WTC11 (cell line): ENCODE results near the gene SPOCK2. TPM values are rescaled to one million over a fixed set of nuclear protein-coding genes. Genes with fewer than 3 reads are reported as not detected.

Source experiments
- ATAC-seq: fragments of 200-7000 bp; cut with Tn5 transposase; 2 replicates; pipeline ENCODE4 v1.10.0; 2021; ENCODE audit warnings: mild to moderate bottlenecking, moderate library complexity
- CTCF ChIA-PET: fragments of 300-600 bp; sonication (Branson Sonifier 250); formaldehyde crosslinking; loops from one replicate; lab custom pipeline; 2021; ENCODE audit warnings: antibody characterized with exemption; lab: Charles Lee
- POLR2A ChIA-PET: fragments of 350-600 bp; sonication (Branson Sonifier 250); formaldehyde crosslinking; loops from one replicate; lab custom pipeline; 2021; ENCODE audit warnings: antibody characterized with exemption; lab: Charles Lee
- DNase-seq: peaks from one replicate; pipeline ENCODE4 v3.0.0; 2021; ENCODE audit warnings: low spot score
- H3K27ac Mint-ChIP-seq: 2 replicates; pipeline ENCODE4 v1.8.0; 2021; ENCODE audit warnings: mixed read lengths
- H3K27me3 Mint-ChIP-seq: 2 replicates; pipeline ENCODE4 v1.8.0; 2021; ENCODE audit warnings: low read depth, mild to moderate bottlenecking, moderate library complexity, mixed read lengths
- H3K36me3 Mint-ChIP-seq: 2 replicates; pipeline ENCODE4 v1.8.0; 2021; ENCODE audit warnings: mixed read lengths
- H3K4me1 Mint-ChIP-seq: 2 replicates; pipeline ENCODE4 v1.8.0; 2022; ENCODE audit warnings: mixed read lengths
- H3K4me3 Mint-ChIP-seq: 2 replicates; pipeline ENCODE4 v1.8.0; 2021; ENCODE audit warnings: mild to moderate bottlenecking, moderate library complexity, mixed read lengths
- H3K9me3 Mint-ChIP-seq: 2 replicates; pipeline ENCODE4 v1.8.0; 2021; ENCODE audit warnings: mixed read lengths
- ELF4 ChIP-seq: sonication (generic); formaldehyde crosslinking; IDR thresholded peaks from 2 replicates; pipeline ENCODE4 v1.8.1; 2022; ENCODE audit warnings: low read depth, mild to moderate bottlenecking, moderate library complexity, missing genetic modification reagents
- ETV6 ChIP-seq: sonication (generic); formaldehyde crosslinking; IDR thresholded peaks from 2 replicates; pipeline ENCODE4 v1.8.1; 2022; ENCODE audit warnings: mild to moderate bottlenecking, missing genetic modification reagents
- JUN ChIP-seq: sonication (generic); formaldehyde crosslinking; IDR thresholded peaks from 2 replicates; pipeline ENCODE4 v1.8.0; 2023; ENCODE audit warnings: mild to moderate bottlenecking, missing genetic modification reagents
- NR1H2 ChIP-seq: sonication (generic); formaldehyde crosslinking; IDR thresholded peaks from 2 replicates; pipeline ENCODE4 v1.9.0; 2021; ENCODE audit warnings: mild to moderate bottlenecking, moderate library complexity, missing genetic modification reagents
- TCF7 ChIP-seq: sonication (generic); formaldehyde crosslinking; IDR thresholded peaks from 2 replicates; pipeline ENCODE4 v1.8.0; 2022; ENCODE audit warnings: mild to moderate bottlenecking, low read depth, missing genetic modification reagents, moderate library complexity
- total RNA-seq: library from RNA; stranded (reverse); gene quantifications from 3 replicates; pipeline ENCODE4 v1.2.3, GENCODE V29; 2021
- TF ChIP-seq, protein P1 (sequence below): sonication (generic); formaldehyde crosslinking; IDR thresholded peaks from 2 replicates; pipeline ENCODE4 v1.8.0; 2022; ENCODE audit warnings: mild to moderate bottlenecking, missing genetic modification reagents
- TF ChIP-seq, protein P2 (sequence below): fragments of 250-450 bp; sonication (Bioruptor Pico); conservative IDR thresholded peaks from 2 replicates; pipeline ENCODE4 v1.9.0; 2021; ENCODE audit warnings: mild to moderate bottlenecking
- TF ChIP-seq, protein P3 (sequence below): sonication (generic); formaldehyde crosslinking; IDR thresholded peaks from 2 replicates; pipeline ENCODE4 v1.8.1; 2023; ENCODE audit warnings: mild to moderate bottlenecking, missing genetic modification reagents
- TF ChIP-seq, protein P4 (sequence below): fragments of 250-450 bp; sonication (Bioruptor Pico); IDR thresholded peaks from 2 replicates; pipeline ENCODE4 v1.8.0; 2021; ENCODE audit warnings: mild to moderate bottlenecking
- TF ChIP-seq, protein P5 (sequence below): fragments of 200-600 bp; IDR thresholded peaks from 2 replicates; pipeline ENCODE4 v1.8.0; 2022; ENCODE audit warnings: antibody characterized with exemption
- TF ChIP-seq, protein P6 (sequence below): sonication (generic); formaldehyde crosslinking; IDR thresholded peaks from 2 replicates; pipeline ENCODE4 v1.8.0; 2023; ENCODE audit warnings: mild to moderate bottlenecking, missing genetic modification reagents
- TF ChIP-seq, protein P7 (sequence below): fragments of 250-450 bp; sonication (Bioruptor Pico); IDR thresholded peaks from 2 replicates; pipeline ENCODE4 v1.9.0; 2021; ENCODE audit warnings: mild to moderate bottlenecking

SPOCK2 gene
- total RNA-seq, 1 experiment from 2014 or later = 4.7 TPM

DNA sequence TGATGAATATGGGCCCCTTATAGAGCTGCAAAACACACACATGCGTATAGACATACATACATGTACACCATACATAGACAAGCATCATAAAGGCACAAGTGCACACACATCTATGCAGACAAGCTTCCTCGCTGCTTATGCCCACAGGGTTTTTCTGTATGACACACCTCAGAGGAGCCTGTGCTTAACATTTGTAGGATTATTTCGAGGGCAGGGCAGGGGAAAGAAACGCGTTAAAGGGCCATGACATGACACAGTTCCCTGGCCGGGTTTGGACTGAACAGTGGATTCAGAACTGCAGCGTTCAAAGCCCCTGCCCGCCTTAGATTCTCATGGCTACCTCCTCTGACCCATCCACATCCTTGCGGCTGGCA lies 79.3 kb downstream of the SPOCK2 start:
- CTCF ChIA-PET = interaction anchor here (1.7 kb wide), 1 partner anchor 40 kb away, joined by 7 read pairs; no protein-coding TSS in a partner anchor
- Mint-ChIP-seq H3K4me3 (no peak overlapping the region), H3K27ac (peak overlapping the region; percentile 63), H3K9me3 (no peaks in the 10 kb centered on the region), H3K36me3 (no peaks in the 10 kb centered on the region), H3K27me3 (no peaks in the 10 kb centered on the region), H3K4me1 (peaks cover 3% of the 10 kb centered on the region; the same call in 1 of the 2 replicates)
- no peak for ATAC-seq
- POLR2A ChIA-PET = no interaction called here
- TF ChIP-seq, protein P1, sequence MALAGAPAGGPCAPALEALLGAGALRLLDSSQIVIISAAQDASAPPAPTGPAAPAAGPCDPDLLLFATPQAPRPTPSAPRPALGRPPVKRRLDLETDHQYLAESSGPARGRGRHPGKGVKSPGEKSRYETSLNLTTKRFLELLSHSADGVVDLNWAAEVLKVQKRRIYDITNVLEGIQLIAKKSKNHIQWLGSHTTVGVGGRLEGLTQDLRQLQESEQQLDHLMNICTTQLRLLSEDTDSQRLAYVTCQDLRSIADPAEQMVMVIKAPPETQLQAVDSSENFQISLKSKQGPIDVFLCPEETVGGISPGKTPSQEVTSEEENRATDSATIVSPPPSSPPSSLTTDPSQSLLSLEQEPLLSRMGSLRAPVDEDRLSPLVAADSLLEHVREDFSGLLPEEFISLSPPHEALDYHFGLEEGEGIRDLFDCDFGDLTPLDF (CRISPR knock-in tag) = no peak
- TF ChIP-seq, protein P2, sequence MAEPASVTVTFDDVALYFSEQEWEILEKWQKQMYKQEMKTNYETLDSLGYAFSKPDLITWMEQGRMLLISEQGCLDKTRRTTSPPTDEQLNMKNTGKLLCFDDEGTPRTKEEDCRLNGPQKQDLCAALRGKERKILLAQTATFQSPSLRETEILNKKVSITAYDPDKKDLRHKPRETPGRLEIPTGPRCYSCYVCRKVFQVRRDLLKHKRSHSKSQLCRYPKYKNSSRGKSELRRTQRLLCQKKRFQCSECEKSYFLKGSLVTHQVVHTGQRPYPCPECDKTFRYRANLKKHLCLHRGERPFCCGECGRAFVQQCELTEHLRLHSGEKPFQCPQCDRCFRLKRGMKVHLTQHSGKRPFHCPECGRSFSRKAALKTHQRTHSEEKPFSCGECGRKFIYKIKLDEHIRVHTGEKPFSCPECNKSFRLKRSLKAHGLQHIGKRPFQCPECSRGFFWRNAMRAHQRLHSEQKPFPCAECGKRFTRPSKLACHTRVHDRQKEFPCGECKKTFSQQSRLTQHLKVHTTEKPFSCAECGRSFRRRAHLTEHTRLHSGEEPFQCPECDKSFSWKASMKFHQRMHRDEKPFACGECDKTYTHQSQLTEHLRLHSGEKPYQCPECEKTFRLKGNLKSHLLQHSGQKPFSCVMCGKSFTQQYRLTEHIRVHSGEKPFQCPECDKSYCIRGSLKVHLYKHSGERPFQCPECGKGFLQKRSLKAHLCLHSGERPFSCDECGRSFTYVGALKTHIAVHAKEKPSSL = no peak
- no peak for TF ChIP-seq ETV6 (CRISPR knock-in tag)
- TF ChIP-seq JUN (CRISPR knock-in tag) = no peak
- TF ChIP-seq, protein P3, sequence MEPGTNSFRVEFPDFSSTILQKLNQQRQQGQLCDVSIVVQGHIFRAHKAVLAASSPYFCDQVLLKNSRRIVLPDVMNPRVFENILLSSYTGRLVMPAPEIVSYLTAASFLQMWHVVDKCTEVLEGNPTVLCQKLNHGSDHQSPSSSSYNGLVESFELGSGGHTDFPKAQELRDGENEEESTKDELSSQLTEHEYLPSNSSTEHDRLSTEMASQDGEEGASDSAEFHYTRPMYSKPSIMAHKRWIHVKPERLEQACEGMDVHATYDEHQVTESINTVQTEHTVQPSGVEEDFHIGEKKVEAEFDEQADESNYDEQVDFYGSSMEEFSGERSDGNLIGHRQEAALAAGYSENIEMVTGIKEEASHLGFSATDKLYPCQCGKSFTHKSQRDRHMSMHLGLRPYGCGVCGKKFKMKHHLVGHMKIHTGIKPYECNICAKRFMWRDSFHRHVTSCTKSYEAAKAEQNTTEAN = no peak
- TF ChIP-seq, protein P4, sequence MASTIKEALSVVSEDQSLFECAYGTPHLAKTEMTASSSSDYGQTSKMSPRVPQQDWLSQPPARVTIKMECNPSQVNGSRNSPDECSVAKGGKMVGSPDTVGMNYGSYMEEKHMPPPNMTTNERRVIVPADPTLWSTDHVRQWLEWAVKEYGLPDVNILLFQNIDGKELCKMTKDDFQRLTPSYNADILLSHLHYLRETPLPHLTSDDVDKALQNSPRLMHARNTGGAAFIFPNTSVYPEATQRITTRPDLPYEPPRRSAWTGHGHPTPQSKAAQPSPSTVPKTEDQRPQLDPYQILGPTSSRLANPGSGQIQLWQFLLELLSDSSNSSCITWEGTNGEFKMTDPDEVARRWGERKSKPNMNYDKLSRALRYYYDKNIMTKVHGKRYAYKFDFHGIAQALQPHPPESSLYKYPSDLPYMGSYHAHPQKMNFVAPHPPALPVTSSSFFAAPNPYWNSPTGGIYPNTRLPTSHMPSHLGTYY (CRISPR knock-in tag) = no peak
- no peak for TF ChIP-seq TCF7 (CRISPR knock-in tag)
- TF ChIP-seq, protein P5, sequence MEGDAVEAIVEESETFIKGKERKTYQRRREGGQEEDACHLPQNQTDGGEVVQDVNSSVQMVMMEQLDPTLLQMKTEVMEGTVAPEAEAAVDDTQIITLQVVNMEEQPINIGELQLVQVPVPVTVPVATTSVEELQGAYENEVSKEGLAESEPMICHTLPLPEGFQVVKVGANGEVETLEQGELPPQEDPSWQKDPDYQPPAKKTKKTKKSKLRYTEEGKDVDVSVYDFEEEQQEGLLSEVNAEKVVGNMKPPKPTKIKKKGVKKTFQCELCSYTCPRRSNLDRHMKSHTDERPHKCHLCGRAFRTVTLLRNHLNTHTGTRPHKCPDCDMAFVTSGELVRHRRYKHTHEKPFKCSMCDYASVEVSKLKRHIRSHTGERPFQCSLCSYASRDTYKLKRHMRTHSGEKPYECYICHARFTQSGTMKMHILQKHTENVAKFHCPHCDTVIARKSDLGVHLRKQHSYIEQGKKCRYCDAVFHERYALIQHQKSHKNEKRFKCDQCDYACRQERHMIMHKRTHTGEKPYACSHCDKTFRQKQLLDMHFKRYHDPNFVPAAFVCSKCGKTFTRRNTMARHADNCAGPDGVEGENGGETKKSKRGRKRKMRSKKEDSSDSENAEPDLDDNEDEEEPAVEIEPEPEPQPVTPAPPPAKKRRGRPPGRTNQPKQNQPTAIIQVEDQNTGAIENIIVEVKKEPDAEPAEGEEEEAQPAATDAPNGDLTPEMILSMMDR = no peak
- TF ChIP-seq, protein P6, sequence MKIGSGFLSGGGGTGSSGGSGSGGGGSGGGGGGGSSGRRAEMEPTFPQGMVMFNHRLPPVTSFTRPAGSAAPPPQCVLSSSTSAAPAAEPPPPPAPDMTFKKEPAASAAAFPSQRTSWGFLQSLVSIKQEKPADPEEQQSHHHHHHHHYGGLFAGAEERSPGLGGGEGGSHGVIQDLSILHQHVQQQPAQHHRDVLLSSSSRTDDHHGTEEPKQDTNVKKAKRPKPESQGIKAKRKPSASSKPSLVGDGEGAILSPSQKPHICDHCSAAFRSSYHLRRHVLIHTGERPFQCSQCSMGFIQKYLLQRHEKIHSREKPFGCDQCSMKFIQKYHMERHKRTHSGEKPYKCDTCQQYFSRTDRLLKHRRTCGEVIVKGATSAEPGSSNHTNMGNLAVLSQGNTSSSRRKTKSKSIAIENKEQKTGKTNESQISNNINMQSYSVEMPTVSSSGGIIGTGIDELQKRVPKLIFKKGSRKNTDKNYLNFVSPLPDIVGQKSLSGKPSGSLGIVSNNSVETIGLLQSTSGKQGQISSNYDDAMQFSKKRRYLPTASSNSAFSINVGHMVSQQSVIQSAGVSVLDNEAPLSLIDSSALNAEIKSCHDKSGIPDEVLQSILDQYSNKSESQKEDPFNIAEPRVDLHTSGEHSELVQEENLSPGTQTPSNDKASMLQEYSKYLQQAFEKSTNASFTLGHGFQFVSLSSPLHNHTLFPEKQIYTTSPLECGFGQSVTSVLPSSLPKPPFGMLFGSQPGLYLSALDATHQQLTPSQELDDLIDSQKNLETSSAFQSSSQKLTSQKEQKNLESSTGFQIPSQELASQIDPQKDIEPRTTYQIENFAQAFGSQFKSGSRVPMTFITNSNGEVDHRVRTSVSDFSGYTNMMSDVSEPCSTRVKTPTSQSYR (CRISPR knock-in tag) = no peak
- TF ChIP-seq ELF4 (CRISPR knock-in tag) = no peak
- TF ChIP-seq, protein P7, sequence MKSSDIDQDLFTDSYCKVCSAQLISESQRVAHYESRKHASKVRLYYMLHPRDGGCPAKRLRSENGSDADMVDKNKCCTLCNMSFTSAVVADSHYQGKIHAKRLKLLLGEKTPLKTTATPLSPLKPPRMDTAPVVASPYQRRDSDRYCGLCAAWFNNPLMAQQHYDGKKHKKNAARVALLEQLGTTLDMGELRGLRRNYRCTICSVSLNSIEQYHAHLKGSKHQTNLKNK (CRISPR knock-in tag) = no peak
- TF ChIP-seq NR1H2 (CRISPR knock-in tag) = no peak
- no peak for DNase-seq

Other genes starting within 250 kb of the SPOCK2 start
- gene PSAP, start 237.3 kb downstream of the SPOCK2 start, total RNA-seq = 397 to 474 TPM (median 462 TPM) in 3 replicates
- 5.6 to 7.0 TPM (median 5.9 TPM) in 3 replicates for gene CHST3, start 124.2 kb downstream of the SPOCK2 start, total RNA-seq
- 52.3 to 72.4 TPM (median 72.3 TPM) in 3 replicates for gene ANAPC16, start 127.5 kb upstream of the SPOCK2 start, total RNA-seq
- 30.4 to 38.7 TPM (median 32.5 TPM) in 3 replicates for gene ASCC1, start 127.7 kb upstream of the SPOCK2 start, total RNA-seq
- 118 to 158 TPM (median 153 TPM) in 3 replicates for gene DDIT4, start 185.4 kb upstream of the SPOCK2 start, total RNA-seq